ENCODE results near the gene PLEKHG3.

DNA sequence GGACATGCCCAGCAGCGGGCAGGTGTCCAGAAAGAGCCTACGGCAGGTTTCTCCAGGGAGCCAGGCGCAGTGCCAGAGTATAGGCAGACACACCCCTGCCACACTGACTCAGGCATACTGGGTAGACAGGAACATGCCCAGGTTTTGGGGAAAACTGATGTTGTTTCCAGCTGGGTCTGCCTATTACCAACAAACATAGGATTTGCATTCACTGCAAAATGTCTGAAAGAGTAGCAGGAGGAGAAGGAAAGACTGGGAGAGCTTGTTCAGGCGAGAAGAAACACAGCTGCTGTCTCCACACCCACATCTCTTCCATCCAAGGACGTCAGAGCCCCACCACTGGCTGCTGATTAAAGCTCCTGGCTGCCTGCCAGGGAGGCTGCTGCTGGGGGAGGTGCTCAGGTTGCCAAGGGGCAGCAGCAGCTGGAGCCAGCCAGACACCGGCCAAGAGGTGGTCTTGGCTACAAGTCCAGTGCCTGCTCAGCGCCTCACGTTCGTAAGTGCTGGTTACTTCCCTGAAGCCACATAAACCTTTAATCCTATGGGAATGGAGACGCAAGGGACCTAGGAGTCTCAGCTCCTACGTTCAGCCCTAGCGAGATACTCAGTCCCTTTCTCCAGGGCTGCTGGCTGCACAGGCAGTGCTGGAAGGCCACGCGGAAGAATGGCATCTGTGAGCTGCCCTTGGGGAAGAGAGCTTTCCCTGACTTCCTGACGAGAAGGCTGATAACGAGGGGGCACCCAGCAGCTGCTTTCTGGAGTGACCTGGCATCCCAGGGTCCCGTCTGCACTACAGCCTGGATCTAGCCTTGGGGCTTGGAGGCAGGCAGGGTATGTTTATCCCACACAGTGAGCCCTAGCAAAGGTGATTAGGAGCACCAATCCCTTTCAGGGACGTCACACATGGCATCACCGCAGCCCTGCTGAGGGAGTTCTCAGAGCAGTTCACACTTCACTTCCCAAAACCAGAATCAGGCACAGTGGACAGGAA, 58.1 kb downstream of the PLEKHG3 start:
- TF ChIP-seq, protein P1, sequence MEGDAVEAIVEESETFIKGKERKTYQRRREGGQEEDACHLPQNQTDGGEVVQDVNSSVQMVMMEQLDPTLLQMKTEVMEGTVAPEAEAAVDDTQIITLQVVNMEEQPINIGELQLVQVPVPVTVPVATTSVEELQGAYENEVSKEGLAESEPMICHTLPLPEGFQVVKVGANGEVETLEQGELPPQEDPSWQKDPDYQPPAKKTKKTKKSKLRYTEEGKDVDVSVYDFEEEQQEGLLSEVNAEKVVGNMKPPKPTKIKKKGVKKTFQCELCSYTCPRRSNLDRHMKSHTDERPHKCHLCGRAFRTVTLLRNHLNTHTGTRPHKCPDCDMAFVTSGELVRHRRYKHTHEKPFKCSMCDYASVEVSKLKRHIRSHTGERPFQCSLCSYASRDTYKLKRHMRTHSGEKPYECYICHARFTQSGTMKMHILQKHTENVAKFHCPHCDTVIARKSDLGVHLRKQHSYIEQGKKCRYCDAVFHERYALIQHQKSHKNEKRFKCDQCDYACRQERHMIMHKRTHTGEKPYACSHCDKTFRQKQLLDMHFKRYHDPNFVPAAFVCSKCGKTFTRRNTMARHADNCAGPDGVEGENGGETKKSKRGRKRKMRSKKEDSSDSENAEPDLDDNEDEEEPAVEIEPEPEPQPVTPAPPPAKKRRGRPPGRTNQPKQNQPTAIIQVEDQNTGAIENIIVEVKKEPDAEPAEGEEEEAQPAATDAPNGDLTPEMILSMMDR (IDR thresholded peaks at IDR 0.05; ENCODE audit: low read depth, low read length, poor library complexity, severe bottlenecking), result no peak
- TF ChIP-seq EZH2phosphoT487 (IDR thresholded peaks at IDR 0.05; ENCODE audit: borderline replicate concordance, low read length), result no peak
